Endothelial cell of umbilical vein (primary cell): ENCODE measurements around the gene CHN1.

Experiments used
- JUN ChIP-seq: IDR thresholded peaks from 2 replicates; pipeline ENCODE4 v1.6.1; 2011; ENCODE audit warnings: borderline replicate concordance, low read depth; ENCODE audit not compliant: insufficient read length, insufficient read depth
- POLR2AphosphoS5 ChIP-seq: IDR thresholded peaks from 2 replicates; pipeline ENCODE4 v1.6.1; 2012; ENCODE audit warnings: low read depth, mild to moderate bottlenecking, control low read depth, low read length, moderate library complexity; ENCODE audit not compliant: insufficient read depth

GRCh38 chr2:174779361-174779928 is 225.7 kb downstream of the CHN1 start:
- TF ChIP-seq JUN (no peak), POLR2AphosphoS5 (no peak)
